GM12801 (cell line): Measurements from ENCODE around the gene KRT8.
"Not testable (repeated sequence)": the region's sequence is repeated elsewhere in the genome, so short reads cannot be mapped to it uniquely, and the experiment has no call there.

Experiments
- TF ChIP-seq, protein P1 (sequence below): IDR thresholded peaks from one replicate; pipeline ENCODE4 v1.5.1; 2011; ENCODE audit warnings: control low read depth; ENCODE audit not compliant: insufficient read length; ENCODE audit errors: extremely low read depth

KRT8 gene

DNA sequence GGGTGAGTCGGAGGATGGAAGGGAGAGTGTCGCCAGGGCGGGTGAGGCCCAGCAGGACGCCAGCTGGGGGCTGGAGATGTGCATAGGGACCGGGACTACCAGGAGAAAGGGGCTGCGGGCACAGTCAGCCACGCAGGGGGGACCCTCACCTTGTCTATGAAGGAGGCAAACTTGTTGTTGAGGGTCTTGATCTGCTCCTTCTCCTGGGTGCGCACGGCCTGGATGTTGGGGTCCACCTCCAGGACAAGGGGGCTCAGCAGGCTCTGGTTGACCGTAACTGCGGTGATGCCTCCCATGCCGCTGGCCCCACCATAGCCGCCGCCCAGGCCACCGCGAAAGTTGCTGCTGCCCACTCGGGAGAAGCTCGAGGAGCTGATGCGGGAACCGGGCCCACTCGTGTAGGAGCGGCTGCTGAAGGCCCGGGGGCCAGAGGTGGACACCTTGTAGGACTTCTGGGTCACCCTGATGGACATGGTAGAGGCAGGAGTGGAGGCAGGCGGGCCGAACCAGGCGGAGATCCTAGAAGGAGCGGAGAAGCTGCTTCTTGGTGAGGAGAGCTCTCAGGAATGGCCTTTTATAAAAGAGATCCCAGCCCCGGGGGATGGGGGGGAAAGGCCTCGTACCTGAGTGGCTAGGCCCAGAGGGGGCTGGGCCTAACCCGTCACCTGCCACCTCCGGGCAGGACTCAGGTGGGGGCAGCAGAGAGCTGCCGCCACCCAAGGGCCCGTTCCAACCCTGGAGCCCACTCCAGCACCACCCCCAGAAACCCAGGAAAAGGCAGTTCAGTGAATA, at the start of gene KRT8:
Gene KRT8 (minus strand): TSS at position 568 of the 792 bp plus-strand sequence. CDS start 95 bp downstream, at position 473.
- TF ChIP-seq, protein P1, sequence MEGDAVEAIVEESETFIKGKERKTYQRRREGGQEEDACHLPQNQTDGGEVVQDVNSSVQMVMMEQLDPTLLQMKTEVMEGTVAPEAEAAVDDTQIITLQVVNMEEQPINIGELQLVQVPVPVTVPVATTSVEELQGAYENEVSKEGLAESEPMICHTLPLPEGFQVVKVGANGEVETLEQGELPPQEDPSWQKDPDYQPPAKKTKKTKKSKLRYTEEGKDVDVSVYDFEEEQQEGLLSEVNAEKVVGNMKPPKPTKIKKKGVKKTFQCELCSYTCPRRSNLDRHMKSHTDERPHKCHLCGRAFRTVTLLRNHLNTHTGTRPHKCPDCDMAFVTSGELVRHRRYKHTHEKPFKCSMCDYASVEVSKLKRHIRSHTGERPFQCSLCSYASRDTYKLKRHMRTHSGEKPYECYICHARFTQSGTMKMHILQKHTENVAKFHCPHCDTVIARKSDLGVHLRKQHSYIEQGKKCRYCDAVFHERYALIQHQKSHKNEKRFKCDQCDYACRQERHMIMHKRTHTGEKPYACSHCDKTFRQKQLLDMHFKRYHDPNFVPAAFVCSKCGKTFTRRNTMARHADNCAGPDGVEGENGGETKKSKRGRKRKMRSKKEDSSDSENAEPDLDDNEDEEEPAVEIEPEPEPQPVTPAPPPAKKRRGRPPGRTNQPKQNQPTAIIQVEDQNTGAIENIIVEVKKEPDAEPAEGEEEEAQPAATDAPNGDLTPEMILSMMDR = not testable (repeated sequence)

GRCh38 chr12:52953181-52953841, 48.4 kb upstream of the KRT8 start:
- TF ChIP-seq, protein P1 = no peak

DNA sequence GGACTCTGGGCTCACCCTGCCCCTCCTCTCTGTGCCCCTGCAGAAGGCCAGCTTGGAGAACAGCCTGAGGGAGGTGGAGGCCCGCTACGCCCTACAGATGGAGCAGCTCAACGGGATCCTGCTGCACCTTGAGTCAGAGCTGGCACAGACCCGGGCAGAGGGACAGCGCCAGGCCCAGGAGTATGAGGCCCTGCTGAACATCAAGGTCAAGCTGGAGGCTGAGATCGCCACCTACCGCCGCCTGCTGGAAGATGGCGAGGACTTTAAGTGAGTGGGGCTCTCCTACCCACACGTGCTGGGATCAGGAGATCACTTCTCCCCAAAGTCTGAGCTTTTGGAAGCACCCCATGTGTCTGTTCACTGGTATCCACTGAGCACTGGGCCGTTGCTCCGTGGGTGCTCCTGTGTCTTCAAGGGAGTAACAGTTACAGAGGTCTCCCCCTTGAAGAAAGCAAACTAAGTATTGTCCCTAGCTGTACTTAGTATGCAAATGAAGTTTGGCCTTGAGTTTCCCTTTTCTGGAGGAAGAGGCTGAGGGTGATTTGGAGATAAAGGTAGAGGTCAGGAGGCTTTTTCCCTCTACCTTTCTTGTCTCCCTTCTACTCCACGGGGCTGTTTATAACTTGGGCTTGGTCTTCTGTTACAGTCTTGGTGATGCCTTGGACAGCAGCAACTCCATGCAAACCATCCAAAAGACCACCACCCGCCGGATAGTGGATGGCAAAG, 47.4 kb upstream of the KRT8 start:
- TF ChIP-seq, protein P1 = no peak

DNA sequence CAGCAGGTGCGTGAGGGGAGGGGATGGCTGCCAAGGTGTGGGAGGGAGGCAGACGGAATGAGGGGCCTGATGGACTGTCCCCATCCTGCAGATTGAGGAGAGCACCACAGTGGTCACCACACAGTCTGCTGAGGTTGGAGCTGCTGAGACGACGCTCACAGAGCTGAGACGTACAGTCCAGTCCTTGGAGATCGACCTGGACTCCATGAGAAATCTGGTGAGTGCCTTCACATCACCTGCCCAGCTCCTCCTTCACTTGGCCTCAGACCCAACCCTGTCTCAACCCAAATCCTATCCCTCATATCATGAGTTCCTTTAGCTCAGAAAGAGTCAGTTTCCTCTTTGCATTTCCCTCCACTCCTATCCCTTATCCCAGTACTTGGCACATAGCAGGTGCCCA, 46.8 kb upstream of the KRT8 start:
- TF ChIP-seq, protein P1 = no peak

DNA sequence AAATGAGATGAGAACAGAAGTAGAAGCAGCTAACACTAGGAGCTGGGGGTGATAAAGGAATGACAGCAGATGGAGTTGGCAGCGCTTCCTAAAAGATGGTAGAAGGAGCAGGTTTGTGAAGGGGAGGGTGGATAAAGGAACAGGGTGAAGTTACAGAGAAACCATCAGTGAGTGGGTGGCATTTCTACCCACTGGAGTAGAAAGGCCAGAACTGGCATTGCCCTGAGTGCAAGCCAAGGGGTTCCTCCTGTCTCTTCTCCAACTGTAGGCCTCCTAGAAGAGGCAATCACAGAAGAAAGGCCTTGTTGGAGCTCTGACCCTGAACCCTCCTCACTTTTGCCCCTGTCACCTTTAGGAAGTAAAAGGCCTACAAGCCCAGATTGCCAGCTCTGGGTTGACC, 46.2 kb upstream of the KRT8 start:
- TF ChIP-seq, protein P1 = no peak

DNA sequence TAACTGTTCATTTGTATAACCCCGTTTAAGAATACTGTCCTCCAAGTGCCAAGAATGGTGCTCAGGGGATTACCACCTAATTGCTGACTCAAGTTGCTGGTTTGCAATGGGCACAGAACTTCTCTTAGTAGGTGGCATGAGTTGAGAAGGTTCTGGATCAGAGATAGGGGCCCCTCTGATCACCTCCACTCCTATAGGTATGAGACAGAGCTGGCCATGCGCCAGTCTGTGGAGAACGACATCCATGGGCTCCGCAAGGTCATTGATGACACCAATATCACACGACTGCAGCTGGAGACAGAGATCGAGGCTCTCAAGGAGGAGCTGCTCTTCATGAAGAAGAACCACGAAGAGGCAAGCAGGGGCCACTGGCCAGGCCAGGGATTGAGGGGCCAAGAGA, 45.7 kb upstream of the KRT8 start:
- TF ChIP-seq, protein P1 = no peak
